Measurements from ENCODE around the gene TBCE.

TBCE gene, protein sequence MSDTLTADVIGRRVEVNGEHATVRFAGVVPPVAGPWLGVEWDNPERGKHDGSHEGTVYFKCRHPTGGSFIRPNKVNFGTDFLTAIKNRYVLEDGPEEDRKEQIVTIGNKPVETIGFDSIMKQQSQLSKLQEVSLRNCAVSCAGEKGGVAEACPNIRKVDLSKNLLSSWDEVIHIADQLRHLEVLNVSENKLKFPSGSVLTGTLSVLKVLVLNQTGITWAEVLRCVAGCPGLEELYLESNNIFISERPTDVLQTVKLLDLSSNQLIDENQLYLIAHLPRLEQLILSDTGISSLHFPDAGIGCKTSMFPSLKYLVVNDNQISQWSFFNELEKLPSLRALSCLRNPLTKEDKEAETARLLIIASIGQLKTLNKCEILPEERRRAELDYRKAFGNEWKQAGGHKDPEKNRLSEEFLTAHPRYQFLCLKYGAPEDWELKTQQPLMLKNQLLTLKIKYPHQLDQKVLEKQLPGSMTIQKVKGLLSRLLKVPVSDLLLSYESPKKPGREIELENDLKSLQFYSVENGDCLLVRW

DNA sequence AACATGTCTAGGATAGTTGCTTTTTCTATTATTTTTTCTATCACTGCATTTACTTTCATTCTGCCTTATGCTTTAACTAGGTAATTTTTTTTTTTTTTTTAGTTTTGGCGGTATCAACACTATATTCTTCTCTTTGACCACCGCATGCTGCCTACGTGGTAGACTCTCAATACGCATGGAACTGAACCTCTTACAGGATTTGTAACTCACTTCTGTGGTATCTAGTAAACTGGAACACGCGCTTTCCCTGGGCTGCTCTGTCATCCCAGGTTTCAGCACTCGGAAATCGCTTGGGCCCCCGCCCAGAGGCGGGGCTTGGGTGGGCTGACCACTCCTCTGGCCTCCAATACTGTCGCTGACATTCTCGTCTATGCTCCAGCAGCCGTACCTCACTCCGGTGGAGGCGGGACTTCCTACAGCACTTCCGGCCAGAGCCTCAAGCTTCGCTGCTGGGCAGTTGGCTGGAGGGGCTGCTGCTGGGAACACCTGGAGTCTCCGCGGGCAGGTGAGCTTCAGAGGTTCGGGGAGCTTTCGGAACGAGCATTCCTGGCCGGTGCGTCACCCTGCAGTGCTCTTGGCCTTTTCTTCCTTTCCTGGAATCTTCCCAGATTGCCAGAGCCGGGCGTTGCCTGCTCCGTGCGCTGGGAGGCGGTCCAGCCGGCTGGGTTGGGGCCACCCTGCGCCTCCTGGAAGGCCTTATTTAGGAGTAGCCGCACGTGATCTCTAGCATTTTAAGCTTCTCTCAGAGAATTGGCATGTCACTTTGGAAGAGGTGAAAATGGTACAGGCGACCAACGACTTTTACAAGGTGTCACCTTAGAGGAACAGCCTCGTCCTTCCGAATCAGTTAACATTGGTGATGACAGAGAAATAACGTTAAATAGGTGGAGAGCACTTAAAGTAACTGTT lies at the start of gene TBCE:
Gene TBCE (plus strand): TSS at position 428 of the 909 bp plus-strand sequence. CDS start 12,623 bp downstream, outside the sequence.
- peak; percentile 99 for DNase-seq

DNA sequence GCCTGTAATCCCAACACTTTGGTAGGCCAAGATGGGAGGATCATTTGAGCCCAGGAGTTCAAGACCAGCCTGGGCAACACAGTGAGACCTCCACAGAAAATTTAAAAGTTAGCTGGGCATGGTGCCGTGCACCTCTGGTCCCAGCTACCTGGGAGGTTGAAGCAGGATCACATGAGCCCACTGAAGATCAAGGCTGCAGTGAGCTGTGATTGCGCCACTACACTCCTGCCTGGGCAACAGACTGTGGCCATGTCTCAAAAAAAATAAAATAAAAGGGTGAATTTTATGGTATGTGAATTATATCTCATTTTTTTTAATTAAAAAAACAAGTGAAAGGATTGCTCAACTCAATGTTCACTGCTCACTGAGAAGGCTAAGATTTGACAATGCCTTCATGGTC lies 48.0 kb upstream of the TBCE start:
- no peak for DNase-seq

DNA sequence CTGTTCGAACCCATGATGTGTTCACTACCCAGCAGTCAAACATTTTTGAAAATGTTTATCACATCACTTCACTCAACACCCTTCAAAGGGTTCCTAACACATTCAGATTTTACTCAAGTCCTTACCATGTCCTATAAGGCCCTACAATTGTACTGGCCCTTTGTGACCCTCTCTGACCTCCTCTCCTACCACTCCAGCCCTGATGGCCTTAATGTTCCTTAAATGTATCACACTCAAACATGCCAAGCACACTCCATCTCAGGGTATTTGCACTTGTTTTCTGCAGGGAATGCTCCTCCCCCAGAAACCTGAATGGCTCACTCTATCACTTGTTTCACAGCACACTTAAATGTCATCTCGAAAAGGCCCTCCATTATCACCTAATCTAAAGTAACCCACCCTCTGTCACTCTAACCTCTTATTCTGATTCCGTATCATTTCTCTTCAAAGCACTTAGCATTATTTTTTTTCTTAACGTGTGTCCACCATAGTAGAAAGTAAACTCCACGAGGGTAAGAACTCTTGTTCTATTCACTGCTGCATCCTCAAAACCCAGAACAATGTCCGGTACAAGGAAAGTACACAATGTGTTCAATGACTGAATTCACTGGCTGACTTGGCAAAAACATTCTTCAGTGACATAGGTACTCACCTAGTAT lies 46.6 kb upstream of the TBCE start:
- DNase-seq, result no peak

DNA sequence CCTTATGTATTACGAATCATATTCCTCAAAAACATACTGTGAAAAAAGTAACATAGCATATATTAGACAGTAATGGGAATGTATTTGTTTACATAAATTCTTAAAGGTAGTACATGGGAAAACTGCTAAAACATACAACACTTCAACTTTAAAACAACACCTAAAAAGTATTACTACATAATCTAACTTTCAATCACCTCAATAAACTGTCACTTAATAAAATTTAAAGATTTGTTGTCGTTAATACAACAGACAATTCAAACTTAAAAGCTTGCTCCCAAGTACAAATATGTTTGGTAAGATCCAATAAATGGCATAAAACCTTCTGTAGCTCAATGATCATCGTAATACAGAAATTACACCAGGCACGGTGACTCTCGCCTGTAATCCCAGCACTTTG lies 42.9 kb upstream of the TBCE start:
- no peak for DNase-seq

DNA sequence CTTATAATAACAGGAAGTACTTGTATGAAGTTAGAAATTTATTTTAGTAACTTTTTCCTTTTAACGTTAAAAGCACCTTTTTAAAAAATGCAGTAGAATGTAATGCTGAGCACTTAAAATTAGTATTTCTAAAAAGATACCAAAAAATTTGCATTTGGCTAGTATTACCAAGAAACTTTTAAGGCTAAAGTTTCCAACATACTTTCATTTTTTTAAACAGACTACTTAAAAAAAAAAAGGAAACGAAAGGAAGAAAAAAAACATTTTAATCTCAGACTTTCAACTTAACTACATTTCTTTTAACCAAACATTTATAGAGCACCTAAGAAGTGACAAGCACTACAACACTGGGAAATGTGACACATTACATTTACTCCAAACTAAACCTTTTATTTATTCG lies 42.1 kb upstream of the TBCE start:
- no peak for DNase-seq

DNA sequence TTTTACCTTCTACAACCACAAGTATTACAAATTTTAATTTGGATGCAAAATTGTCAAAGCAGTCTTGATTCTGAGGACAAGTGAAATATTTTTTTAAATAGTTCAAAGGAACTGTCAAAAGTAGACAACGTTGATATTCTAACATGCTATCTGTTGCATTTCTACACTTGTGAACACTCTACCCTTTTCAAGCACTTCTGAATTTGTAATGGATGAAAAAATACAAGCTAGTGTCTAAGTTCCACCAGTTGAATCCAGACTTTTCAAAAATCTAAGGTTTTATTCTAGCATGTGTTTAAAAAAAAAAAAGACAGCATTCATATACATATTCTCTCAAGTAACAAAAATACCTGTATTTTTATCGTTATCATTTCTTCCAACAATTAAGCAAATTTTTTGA lies 41.4 kb upstream of the TBCE start:
- DNase-seq, result no peak

DNA sequence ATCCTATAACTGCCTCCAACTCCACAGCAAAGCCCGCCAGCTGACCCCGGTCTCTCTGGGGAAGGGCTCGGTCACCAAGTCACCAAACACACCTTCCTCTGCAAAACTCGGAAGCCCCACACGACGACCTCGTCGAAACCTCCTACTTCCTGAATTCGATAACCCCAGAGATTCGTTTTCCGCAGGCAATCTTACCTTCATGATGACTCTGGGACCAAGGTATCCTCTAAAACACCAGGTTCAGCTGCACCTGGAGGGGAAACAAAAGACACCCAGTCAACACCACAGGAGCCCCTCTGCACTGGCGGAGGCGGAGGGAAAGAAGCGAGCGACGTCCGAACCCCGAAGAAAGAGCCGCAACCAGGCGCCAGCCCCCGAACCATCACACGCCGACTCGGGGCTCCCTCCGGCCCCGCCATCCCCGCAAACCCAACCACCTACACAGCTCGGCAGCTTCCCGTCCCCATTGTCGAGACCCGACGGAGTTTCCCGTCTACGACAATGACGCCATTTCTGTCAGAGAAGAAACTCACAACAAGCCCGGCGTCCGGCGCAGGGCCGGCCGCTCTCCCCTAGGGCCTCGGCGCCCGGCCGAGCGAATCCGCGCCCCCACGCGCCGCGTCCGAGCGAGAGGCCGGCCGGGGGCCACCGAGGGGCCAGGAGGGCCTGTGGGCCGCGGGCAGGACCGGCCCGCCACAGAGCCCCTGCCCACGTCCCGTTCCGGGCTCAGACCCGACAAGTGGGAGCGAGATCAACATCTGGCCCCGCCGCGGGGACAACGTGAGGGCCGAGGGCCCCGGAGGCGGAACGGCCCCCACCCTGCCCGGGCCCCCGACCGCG lies 40.3 kb upstream of the TBCE start:
- no peak for DNase-seq

DNA sequence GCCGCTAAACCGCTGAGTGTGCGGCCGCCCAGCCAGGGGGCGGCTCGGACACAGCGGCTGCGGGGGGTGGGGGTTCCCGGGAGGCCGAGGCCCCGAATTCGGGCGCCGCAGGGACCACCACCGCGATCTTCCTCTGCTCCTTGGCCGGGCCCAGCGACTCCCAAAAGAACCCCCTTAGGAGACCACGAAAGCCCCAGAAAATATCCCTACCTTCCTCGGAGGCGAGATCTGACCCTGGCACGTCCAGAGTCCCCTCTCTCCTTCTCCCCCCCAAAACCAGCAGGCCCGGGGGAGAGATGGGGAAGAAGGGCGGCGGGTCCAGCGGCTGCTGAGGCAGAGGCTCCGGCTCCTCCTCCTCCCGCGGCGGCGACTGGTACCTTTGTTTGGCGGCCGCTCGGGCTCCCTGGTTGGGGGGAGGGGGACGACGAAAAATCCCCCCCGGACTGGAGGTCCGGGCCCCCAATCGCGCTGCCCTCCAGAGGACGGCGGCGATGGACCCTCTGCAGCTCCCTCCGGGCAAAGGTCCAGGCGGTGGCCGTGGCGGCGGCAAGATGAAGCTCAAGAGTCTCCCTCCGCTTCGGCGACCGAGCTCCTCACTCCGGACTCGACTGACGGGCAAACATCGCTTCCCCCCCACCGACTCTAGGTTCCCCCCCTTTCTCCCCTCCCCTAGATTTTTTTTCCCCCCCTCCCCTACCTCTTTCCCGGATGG lies 39.5 kb upstream of the TBCE start, which contains the start of gene ARID4B:
Gene ARID4B (minus strand): TSS at position 621 of the 712 bp plus-strand sequence. CDS start 1,260 bp downstream, outside the sequence.
- DNase-seq, result peak; percentile 67

DNA sequence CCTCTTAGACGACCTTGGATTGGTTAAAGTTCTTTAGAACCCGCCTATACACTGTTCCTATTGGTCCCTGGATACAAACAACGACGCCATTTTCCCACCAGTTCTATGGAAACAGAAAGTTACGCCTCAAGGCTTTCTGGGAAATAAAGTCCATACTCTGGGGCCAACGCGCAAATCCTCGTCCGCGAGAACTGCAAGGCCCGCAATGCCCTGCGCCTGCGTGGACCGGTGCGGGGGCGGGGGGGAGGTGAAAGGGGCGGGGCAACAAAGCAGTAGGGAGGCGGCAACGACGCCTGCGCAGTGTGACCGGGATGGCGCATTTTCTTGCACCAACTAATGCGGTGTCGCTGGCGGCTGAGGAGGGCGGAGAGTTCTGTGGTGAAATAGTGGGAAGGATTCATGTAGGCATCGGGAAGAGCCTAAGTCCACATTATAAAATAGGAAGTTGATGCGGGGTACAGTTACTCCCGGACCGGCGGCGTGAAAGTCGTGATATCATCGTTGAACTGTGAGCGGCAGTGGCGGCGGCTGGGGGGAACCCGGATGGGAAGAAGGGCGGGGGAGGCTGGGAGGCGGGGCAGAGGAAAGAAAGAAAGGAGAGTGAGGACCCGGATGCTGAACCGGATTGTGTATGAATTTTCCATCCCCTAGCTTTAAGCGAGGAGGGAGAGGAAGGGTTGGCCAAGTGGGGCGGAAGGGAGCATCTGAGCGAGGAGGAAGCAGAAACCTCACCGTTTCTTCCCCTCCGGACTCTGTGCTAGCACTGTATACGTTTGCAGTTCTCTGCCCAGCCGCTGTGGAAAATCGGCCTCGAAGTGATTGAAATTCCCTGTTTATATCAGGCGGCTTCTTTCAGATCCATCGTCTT lies 38.7 kb upstream of the TBCE start, which contains the start of gene GGPS1:
Gene GGPS1 (plus strand): TSS at position 300 of the 868 bp plus-strand sequence. CDS start 6,695 bp downstream, outside the sequence.
- peak; percentile 100 for DNase-seq

DNA sequence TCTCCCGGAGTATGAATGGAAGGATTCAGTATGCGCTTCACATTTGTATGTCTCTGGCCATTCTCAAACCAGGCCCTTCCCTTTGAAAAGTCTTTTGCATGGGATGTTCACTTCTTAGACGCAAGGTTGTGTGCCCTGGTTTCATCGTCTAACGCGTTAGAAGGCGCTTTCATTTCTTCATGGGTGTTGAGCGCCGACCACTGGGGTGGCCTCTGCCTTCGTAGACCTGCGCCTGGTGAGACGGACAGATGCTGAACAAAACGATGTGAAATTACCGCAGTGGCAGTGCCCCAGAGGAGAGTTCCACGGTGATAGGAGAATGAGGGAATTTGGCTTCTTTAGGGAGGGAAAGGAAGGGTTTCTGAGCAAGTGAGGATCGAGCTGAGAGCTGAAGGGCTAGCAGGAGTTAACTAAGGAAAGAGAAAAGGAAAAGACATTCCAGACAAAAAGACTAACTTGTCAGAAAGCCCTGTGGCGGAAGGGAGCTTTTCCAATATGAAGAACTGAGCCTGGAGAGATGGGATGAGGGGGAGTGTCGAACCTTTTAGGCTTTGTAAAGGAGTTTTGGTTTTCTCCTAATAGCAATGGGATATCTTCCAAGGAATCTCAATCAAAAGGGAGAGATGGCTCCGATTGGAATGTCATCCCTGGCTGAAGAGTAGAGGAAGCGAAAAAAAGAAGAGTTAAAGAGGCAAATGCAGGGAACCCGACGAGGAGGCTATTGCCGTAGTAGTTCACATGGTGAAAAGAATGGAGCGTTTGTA lies 37.9 kb upstream of the TBCE start:
- no peak for DNase-seq

DNA sequence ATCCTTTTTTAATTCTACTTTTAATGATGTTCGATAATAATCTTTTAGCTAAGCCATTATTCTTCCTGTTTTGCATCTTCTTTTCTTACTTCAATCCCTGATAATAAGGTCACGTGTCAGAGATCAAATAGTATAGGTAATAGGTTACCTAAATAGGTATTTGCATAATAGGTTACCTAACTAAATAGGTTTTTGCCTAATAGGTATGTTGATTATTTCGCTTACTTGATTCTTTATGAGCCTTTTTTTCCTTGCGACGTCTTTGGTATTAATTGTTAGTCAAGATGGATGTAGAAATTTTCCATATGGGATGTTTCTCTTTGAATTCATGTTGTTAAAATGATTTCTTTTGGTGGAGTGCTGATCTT lies 36.3 kb upstream of the TBCE start:
- no peak for DNase-seq

DNA sequence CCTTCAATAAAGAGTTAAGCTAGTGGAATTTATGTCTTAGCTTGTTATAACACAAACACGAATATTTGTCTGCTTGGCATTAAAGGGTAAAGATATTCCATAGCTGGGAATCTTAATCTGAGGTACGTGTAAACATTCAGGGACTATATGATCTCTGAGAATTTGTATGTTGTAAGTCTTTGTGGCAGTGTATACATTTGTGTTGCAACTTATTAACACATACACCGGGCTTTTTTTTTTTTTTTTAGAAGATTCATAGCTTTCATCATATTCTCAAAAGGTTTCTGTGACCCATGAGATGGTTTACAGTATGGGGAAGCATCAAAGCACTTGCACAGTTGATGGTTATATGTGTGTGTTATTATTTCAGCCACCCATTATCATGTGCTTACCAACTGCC lies 35.8 kb upstream of the TBCE start:
- DNase-seq, result no peak

DNA sequence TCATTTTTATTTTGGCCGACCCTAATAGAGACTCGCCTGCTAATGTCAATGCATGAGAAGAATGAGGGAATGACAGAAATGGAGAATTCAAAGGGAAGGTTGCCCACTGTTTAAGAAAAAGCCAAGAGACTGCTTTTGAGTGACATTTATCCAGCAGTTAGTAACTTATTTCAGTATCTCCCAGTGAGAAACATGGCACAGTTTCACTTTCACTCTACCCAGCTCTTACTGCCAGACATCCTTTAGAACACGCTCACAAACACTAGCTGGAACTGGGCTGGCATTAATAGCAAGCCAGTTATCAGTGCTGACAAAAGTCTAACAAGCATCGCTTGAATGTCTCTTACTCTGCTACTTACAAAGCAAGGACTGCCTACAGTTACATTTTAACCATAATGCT lies 30.3 kb upstream of the TBCE start:
- DNase-seq, result no peak

DNA sequence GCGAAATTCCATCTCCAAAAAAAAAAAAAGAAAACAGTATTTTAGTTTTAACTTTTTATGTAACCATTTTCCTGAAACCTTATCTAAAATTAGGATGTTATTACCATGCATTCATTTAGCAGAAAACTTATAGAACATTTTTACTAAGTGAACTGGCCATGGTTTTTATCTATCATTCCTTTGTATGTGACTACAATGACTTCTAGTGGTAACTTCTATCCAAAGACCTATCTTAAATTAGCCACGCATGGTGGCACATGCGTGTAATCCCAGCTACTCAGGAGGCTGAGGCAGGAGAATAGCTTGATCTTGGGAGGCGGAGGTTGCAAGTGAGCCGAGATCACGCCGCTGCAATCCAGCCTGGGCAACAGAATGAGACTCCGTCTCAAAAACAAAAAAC lies 27.5 kb upstream of the TBCE start:
- DNase-seq, result no peak

DNA sequence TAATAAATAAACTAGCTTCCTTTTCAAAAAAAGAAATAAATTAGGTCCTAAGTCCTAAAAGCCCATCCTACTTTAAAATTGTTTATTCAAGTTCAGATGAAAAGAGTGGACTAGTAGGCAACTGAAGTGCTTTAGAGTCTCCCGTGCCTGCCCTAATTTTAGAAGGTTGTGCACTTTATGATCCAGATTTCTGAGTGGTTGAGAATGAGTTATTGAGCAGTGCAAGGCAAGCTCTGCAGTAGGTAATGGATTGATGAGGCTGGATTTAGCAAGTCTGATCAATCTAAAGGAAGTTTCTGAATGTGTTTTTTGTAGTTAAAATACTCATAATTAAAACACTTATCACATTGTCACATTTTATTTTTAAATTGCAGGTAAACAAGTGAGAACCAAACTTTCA lies 25.9 kb upstream of the TBCE start:
- no peak for DNase-seq

DNA sequence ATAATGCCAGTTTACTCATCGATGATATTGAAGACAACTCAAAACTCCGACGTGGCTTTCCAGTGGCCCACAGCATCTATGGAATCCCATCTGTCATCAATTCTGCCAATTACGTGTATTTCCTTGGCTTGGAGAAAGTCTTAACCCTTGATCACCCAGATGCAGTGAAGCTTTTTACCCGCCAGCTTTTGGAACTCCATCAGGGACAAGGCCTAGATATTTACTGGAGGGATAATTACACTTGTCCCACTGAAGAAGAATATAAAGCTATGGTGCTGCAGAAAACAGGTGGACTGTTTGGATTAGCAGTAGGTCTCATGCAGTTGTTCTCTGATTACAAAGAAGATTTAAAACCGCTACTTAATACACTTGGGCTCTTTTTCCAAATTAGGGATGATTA lies 25.2 kb upstream of the TBCE start:
- DNase-seq, result no peak

DNA sequence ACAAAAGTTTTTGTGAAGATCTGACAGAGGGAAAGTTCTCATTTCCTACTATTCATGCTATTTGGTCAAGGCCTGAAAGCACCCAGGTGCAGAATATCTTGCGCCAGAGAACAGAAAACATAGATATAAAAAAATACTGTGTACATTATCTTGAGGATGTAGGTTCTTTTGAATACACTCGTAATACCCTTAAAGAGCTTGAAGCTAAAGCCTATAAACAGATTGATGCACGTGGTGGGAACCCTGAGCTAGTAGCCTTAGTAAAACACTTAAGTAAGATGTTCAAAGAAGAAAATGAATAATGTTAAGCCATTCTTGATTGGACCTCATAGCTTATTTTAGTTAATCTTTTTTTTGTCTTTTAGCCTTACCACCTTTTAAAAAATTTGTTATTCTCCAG lies 24.8 kb upstream of the TBCE start:
- no peak for DNase-seq

DNA sequence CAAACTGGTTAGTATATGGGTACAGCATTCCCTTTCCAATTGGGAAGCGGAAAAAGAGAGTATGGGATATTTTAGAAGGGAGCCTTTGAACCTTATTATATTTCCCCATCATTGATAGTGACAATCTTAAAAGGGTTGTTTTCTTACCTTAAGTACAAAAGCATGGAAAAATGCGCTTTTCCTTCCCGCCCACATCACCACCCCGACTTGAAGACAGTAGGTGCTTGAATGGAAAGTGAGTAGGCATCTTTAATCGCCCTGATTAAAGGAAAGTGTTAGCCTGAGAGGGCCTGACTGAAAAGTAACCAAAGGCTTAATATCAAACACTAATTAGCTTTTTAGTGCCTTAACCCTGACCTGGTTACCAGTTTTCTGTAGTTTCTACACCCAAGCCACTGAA lies 23.5 kb upstream of the TBCE start:
- no peak for DNase-seq

DNA sequence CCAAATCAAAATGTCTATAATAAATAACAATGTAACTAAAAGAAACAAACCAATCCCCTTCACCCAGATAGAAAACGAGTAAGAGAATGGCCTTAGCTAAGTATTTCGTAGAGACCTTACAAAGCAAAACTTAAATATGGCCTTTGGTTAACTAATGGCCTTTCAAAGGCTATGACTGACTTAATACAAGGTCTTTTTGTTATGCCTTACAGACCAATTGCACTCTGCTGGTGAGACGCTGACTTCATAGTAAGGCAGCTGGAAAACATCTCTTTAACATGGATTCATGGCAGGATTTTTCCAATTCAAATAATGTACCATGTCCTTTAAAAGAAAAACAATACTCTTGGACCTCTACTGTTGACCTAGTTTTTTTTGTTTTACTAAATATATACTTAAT lies 15.8 kb upstream of the TBCE start:
- no peak for DNase-seq

DNA sequence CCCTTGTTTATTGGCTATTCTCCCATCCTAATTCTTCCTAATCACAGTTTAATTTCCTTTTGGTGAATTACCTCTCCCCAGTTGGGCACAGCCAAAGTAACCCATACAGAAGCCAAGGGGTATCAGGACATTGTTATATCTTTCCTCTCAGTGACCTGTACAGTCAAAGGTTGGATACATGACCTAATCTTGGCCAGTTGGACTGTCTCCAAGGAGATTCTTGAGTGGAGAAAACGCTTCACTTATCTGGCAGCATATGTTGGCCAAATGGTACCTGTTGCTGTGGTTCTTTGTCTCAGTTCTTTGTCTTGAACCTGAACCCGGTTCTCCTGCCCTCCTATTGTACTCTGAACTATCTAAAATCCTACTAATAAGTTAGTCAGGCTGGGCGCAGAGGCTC lies 15.3 kb upstream of the TBCE start:
- no peak for DNase-seq

Data from NCI-H774 (cell line).